ENCODE measurements around the gene ERC1.

The ERC1 gene

DNA sequence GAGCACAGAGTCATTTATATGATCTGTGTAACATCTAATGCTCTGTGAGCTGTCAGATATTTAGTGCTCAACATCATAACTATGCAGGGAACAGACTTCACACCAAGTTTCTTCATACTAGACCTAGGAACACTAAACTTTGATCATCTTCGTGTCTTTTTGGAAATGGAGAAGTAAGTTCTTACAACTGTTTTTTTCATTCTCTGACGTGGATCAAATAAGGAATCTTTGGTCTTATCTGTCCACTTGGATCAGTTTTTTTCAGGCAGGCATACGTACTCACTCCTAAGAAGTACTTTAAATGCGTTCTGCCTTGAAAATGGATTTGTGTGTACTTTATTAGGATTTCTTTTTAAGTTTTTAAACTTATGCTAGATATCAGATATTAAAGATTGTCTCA lies 412.4 kb downstream of the ERC1 start:
- DNase-seq (ENCODE audit: extremely low read depth, low read depth), result no peak
- TF ChIP-seq, protein P1, sequence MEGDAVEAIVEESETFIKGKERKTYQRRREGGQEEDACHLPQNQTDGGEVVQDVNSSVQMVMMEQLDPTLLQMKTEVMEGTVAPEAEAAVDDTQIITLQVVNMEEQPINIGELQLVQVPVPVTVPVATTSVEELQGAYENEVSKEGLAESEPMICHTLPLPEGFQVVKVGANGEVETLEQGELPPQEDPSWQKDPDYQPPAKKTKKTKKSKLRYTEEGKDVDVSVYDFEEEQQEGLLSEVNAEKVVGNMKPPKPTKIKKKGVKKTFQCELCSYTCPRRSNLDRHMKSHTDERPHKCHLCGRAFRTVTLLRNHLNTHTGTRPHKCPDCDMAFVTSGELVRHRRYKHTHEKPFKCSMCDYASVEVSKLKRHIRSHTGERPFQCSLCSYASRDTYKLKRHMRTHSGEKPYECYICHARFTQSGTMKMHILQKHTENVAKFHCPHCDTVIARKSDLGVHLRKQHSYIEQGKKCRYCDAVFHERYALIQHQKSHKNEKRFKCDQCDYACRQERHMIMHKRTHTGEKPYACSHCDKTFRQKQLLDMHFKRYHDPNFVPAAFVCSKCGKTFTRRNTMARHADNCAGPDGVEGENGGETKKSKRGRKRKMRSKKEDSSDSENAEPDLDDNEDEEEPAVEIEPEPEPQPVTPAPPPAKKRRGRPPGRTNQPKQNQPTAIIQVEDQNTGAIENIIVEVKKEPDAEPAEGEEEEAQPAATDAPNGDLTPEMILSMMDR (IDR thresholded peaks at IDR 0.05; ENCODE audit: low read depth, low read length, missing control alignments), result no peak
- no peak overlapping the region for H3K4me3 ChIP-seq (replicated peaks; ENCODE audit: low read depth, low read length)

DNA sequence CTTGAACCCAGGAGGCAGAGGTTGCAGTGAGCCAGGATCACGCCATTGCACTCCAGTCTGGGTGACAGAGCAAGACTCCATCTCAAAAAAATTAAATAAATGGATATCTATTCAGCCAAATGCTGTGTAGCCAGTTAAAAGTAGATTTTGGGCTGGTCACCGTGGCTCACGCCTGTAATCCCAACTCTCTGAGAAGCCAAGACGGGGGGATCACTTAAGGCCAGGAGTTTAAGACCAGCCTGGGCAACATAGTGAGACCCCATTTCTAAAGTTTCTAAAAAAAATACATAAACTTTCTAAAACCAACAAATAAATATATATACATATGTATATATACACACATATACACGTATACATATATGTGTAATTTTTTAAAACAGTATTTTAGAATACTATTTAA lies 414.6 kb downstream of the ERC1 start:
- DNase-seq (ENCODE audit: extremely low read depth, low read depth), result no peak
- TF ChIP-seq, protein P1 (IDR thresholded peaks at IDR 0.05; ENCODE audit: low read depth, low read length, missing control alignments), result no peak
- H3K4me3 ChIP-seq (replicated peaks; ENCODE audit: low read depth, low read length), result no peak overlapping the region

DNA sequence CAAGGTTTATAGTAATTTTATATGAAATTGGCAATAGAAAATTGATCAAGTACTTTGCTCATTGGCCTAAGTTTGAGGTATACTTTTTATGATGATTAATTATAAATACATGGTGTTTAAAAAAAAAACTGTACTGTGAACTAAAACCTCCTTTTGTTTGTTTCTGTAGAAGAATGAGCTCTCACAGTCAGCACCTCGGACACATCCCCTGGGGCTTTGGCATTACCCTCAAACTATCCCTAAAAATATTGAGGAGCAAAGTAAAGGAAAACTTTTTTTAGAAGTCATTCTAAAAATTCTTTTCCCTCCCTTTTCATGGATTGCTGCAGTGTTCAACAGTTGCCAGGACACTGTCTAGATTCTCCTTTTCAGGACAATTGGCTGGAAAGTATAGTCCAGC lies 419.8 kb downstream of the ERC1 start:
- TF ChIP-seq, protein P1 (IDR thresholded peaks at IDR 0.05; ENCODE audit: low read depth, low read length, missing control alignments), result no peak
- no peak overlapping the region for H3K4me3 ChIP-seq (replicated peaks; ENCODE audit: low read depth, low read length)

DNA sequence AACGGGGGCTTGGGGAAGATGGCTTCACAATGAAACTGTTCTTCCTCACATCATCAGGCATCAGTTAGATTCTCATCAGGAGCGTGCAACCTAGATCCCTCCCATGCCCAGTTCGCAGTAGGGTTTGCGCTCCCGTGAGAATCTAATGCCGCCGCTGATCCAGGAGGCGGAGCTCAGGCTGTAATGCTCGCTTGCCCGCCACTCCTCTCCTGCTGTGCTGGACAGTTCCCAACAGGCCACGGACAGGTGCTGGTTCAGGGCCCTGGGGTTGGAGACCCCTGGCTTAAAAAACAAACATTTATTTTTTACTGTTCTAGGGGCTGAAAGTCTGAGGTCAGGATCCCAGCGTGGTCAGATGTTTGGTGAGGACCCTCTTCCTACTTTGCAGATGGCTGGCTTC lies 422.9 kb downstream of the ERC1 start:
- no peak for DNase-seq (ENCODE audit: extremely low read depth, low read depth)
- TF ChIP-seq, protein P1 (IDR thresholded peaks at IDR 0.05; ENCODE audit: low read depth, low read length, missing control alignments), result no peak
- H3K4me3 ChIP-seq (replicated peaks; ENCODE audit: low read depth, low read length), result no peak overlapping the region

More for the DNA sequence above, 419.8 kb downstream of the ERC1 start:
- DNase-seq (ENCODE audit: extremely low read depth, low read depth), result no peak

DNA sequence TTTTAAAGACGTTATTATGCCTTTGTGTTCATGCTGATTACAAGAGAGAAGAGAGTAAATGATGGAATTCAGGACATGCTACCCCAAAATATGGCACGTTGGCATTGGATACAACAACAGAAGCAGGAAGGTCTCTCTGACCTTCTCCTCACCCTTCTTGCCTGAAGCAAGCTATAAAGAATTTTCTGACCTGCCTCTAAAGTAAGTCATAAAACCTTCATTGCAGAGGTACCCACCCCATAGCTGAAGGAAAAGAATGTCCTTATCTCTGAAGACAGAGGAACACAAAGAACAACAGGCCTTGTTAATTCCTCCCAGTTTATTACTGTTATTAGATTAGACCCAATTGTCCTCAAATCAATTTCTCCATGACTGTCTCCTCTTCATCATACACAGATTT lies 427.1 kb downstream of the ERC1 start:
- no peak overlapping the region for H3K4me3 ChIP-seq (replicated peaks; ENCODE audit: low read depth, low read length)
- TF ChIP-seq, protein P1 (IDR thresholded peaks at IDR 0.05; ENCODE audit: low read depth, low read length, missing control alignments), result no peak
- no peak for DNase-seq (ENCODE audit: extremely low read depth, low read depth)

DNA sequence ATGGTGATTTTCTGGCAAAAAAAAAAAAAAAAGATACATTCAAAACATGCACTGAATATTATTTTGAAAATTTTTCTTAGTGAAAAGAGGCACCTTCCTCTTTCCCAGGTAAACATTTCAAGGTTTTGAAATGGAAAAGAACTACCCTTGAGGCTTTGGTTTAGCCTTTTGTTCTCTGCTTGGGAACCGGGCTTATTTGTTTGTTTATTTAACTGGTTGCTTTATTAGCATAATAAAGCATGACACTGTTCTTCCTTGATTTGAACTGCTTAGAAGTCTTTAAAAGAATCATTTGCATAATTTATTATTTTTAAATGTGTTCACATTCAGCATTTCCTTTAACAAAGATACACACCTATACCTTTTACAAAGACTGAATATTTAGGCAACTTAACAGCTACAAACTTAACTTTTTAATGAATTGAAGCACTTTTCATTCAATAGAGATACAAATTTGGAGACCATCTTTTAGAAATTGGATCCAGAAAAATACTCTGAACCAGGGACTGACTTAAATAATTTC lies 428.9 kb downstream of the ERC1 start:
- H3K4me3 ChIP-seq (replicated peaks; ENCODE audit: low read depth, low read length), result no peak overlapping the region
- TF ChIP-seq, protein P1 (IDR thresholded peaks at IDR 0.05; ENCODE audit: low read depth, low read length, missing control alignments), result no peak
- DNase-seq (ENCODE audit: extremely low read depth, low read depth), result no peak

Measured in HFF-Myc (cell line).